K562 (cell line): ENCODE results near the gene LPGAT1. TPM values are rescaled to one million over a fixed set of nuclear protein-coding genes. Genes with fewer than 3 reads are reported as not detected.

Experiments used
- DACH1 ChIP-seq: fragments of 450-650 bp; IDR thresholded peaks from 2 replicates; pipeline ENCODE4 v1.6.1; 2018; ENCODE audit not compliant: partially characterized antibody
- EHMT2 ChIP-seq: fragments of 450-650 bp; IDR thresholded peaks from 2 replicates; pipeline ENCODE4 v1.6.1; 2018; ENCODE audit warnings: antibody characterized with exemption
- EP400 ChIP-seq: fragments of 450-650 bp; IDR thresholded peaks from 2 replicates; pipeline ENCODE4 v1.6.1; 2017; ENCODE audit warnings: antibody characterized with exemption, mild to moderate bottlenecking, moderate library complexity
- ETV1 ChIP-seq: fragments of 450-650 bp; conservative IDR thresholded peaks from 2 replicates; pipeline ENCODE4 v1.6.1; 2016; ENCODE audit warnings: missing genetic modification characterization, control low read depth, low read depth, missing compliant biosample characterization
- GATAD2B ChIP-seq: fragments of 450-650 bp; IDR thresholded peaks from 2 replicates; pipeline ENCODE4 v1.6.1; 2017; ENCODE audit warnings: mild to moderate bottlenecking, borderline replicate concordance
- MIER1 ChIP-seq: fragments of 450-650 bp; IDR thresholded peaks from 2 replicates; pipeline ENCODE4 v1.6.1; 2016; ENCODE audit warnings: antibody characterized with exemption, mild to moderate bottlenecking, low read depth
- MTA1 ChIP-seq: fragments of 450-650 bp; IDR thresholded peaks from 2 replicates; pipeline ENCODE4 v1.6.1; 2017; ENCODE audit warnings: borderline replicate concordance
- NCOA2 ChIP-seq, 2 experiments: fragments of 450-650 bp; IDR thresholded peaks; 2 replicates each; pipeline ENCODE4 v1.6.1; 2018; ENCODE audit warnings: mild to moderate bottlenecking in 2 of 2, moderate library complexity in 1 of 2; ENCODE audit not compliant: partially characterized antibody in 2 of 2
- NRF1 ChIP-seq, 2 experiments: fragments of 450-650 bp; IDR thresholded peaks in 1 of 2; conservative IDR thresholded peaks in 1 of 2; 2 replicates each; pipeline ENCODE4 v1.6.1; 2014; ENCODE audit warnings: mild to moderate bottlenecking in 2 of 2
- RUNX1 ChIP-seq: sonication (generic); IDR thresholded peaks from 2 replicates; pipeline ENCODE4 v1.6.1; 2016; ENCODE audit warnings: antibody characterized with exemption, low read depth
- SMAD4 ChIP-seq: fragments of 250-450 bp; sonication (Bioruptor Pico); conservative IDR thresholded peaks from 2 replicates; pipeline ENCODE4 v1.8.0; 2021; ENCODE audit warnings: inconsistent platforms, mild to moderate bottlenecking, moderate library complexity
- SNRNP70 ChIP-seq: fragments of 200-400 bp; formaldehyde crosslinking; optimal IDR thresholded peaks from 2 replicates; pipeline ENCODE3; 2017; ENCODE audit warnings: low read depth, low read length
- SRSF1 ChIP-seq: fragments of 200-400 bp; formaldehyde crosslinking; IDR thresholded peaks from 2 replicates; pipeline ENCODE4 v1.6.1; 2017; ENCODE audit warnings: mild to moderate bottlenecking, low read depth, low read length, moderate library complexity
- TAF7 ChIP-seq: fragments of 450-650 bp; IDR thresholded peaks from 2 replicates; pipeline ENCODE4 v1.6.1; 2016; ENCODE audit warnings: missing genetic modification characterization, missing compliant biosample characterization
- TAF9B ChIP-seq: fragments of 450-650 bp; IDR thresholded peaks from 2 replicates; pipeline ENCODE4 v1.6.1; 2018; ENCODE audit warnings: mild to moderate bottlenecking; ENCODE audit not compliant: partially characterized antibody
- TRIM24 ChIP-seq, 2 experiments: fragments of 450-650 bp; IDR thresholded peaks; 2 replicates each; pipeline ENCODE4 v1.6.1; 2016
- ZKSCAN1 ChIP-seq: fragments of 150-350 bp; IDR thresholded peaks from 2 replicates; pipeline ENCODE4 v1.6.1; 2016; ENCODE audit warnings: low read depth, low read length
- ZNF175 ChIP-seq: fragments of 200-800 bp; sonication (Bioruptor generic); IDR thresholded peaks from 2 replicates; pipeline ENCODE4 v1.6.1; 2016; ENCODE audit warnings: low read depth, mild to moderate bottlenecking, missing genetic modification characterization, missing compliant biosample characterization
- ZNF699 ChIP-seq: fragments of 250-450 bp; sonication (Bioruptor Pico); IDR thresholded peaks from 2 replicates; pipeline ENCODE4 v1.8.0; 2021; ENCODE audit warnings: mild to moderate bottlenecking, moderate library complexity; ENCODE audit not compliant: insufficient replicate concordance
- polyA plus RNA-seq, 8 experiments: library from polyadenylated mRNA; depleted of rRNA in 4 of 8; stranded (reverse) in 5 of 8; unstranded in 3 of 8; fragments of >200 nt; fragmentation: Nextera tagmentation in 2 of 8; fragmentation: Illumina TruSeq in 1 of 8; extraction: Ambion mirVana in 2 of 8; extraction: Trizol in 1 of 8; gene quantifications; 2 replicates each; pipeline versions ENCODE4 v1.2.1 to v1.2.3, GENCODE V29; 2011 to 2014; ENCODE audit warnings: inconsistent platforms in 1 of 8, missing spikeins in 1 of 8
- total RNA-seq, 7 experiments: library from RNA; depleted of rRNA in 6 of 7; stranded (reverse); fragments of >200 nt in 6 of 7; fragmentation: Illumina TruSeq in 2 of 7; extraction: Trizol in 2 of 7; gene quantifications; 2 replicates each; pipeline versions ENCODE4 v1.2.1 to v1.2.3, GENCODE V29; 2011 to 2021; ENCODE audit warnings: low replicate concordance in 1 of 7
- TF ChIP-seq, protein P1 (sequence below), 2 experiments: fragments of 450-650 bp; conservative IDR thresholded peaks; 2 replicates each; pipeline ENCODE4 v1.6.1; 2017; ENCODE audit warnings: mild to moderate bottlenecking in 2 of 2, moderate library complexity in 2 of 2
- TF ChIP-seq, protein P2 (sequence below): fragments of 450-650 bp; IDR thresholded peaks from 2 replicates; pipeline ENCODE4 v1.6.1; 2016; ENCODE audit warnings: missing biosample characterization, missing genetic modification characterization
- TF ChIP-seq, protein P3 (sequence below): fragments of 450-650 bp; formaldehyde crosslinking; IDR thresholded peaks from 2 replicates; pipeline ENCODE4 v1.4.0; 2022; ENCODE audit warnings: mild to moderate bottlenecking, moderate library complexity
- TF ChIP-seq, protein P4 (sequence below): sonication (generic); formaldehyde crosslinking; IDR thresholded peaks from 2 replicates; pipeline ENCODE4 v1.8.1; 2023; ENCODE audit warnings: mild to moderate bottlenecking, missing genetic modification reagents, moderate library complexity

Gene LPGAT1
- total and polyA plus RNA-seq, 9 of the 15 experiments (the other 6 are each of a cell fraction or from before 2014, with no cell fraction given) = 5.7 to 31.4 (median 16.3) TPM

DNA sequence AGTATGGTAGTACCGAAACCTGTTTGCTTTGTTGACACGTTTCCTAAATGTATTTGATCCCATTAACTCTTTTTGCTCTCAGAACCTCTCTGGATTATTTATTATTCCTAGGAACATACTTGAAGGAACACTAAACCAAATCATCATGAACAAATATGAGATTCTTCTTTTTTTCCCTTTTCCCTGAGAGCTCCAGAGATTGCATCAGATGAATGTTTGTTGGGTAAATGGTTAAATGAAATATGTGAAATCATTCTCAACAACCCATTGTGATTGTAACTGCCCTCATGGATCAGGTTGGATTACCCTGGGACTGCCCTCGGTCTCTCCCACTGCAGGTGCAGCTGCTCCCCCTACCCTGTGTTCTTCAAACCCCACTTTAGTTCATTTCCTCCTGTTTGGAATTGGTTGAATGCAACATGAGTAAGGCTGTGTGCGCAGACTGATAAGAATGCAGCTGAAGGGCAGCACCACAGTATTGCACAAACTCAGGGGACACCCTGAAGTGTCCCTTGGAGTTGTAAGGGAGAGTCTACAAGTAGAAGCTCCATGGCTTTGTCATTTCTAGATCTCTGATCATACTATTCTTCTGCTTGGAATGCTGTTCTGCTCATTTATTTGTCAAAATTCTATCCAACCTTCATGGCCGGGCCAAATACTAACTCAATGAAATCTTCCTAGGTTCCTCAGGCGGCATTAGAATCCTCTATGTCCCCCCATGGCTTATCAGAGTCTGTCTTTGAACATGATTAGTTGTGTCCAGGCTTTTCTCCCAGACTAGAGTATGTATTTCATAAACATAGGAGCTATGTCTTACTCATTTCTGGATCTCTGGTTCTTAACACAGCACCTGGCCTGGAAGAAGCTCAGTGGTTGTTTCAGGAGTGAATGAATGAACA, 108.0 kb downstream of the LPGAT1 start (continued):
- TF ChIP-seq, protein P1, sequence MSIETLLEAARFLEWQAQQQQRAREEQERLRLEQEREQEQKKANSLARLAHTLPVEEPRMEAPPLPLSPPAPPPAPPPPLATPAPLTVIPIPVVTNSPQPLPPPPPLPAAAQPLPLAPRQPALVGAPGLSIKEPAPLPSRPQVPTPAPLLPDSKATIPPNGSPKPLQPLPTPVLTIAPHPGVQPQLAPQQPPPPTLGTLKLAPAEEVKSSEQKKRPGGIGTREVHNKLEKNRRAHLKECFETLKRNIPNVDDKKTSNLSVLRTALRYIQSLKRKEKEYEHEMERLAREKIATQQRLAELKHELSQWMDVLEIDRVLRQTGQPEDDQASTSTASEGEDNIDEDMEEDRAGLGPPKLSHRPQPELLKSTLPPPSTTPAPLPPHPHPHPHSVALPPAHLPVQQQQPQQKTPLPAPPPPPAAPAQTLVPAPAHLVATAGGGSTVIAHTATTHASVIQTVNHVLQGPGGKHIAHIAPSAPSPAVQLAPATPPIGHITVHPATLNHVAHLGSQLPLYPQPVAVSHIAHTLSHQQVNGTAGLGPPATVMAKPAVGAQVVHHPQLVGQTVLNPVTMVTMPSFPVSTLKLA (conservative IDR thresholded peaks at IDR 0.05) = peak; percentile 28 to 61; a peak in 3 of 4 replicates
- TF ChIP-seq MIER1 (no peak), ETV1 (peak; percentile 55; the same call in 1 of the 2 replicates), EHMT2 (peak; percentile 94), EP400 (peak; percentile 54), SMAD4 (peak; percentile 83), ZNF175 (peak; percentile 74), NCOA2 (IDR thresholded peaks at IDR 0.05; ENCODE audit: partially characterized antibody in 2 of 2) (peak in 1 of 2 experiments; percentile 97), TAF9B (no peak), DACH1 (peak; percentile 39), TAF7 (tag) (no peak), NRF1 (conservative IDR thresholded peaks at IDR 0.05 in 1 of 2, IDR thresholded peaks at IDR 0.05 in 1 of 2) (peak; percentile 84 to 87), SRSF1 (no peak), SNRNP70 (no peak), GATAD2B (no peak; the same call in 1 of the 2 replicates), TRIM24 (IDR thresholded peaks at IDR 0.05) (peak; percentile 92 to 95), MTA1 (peak; percentile 62; the same call in 1 of the 2 replicates), ZKSCAN1 (peak; percentile 20; the same call in 1 of the 2 replicates), ZNF699 (CRISPR knock-in tag) (no peak), RUNX1 (no peak)
- TF ChIP-seq, protein P2, sequence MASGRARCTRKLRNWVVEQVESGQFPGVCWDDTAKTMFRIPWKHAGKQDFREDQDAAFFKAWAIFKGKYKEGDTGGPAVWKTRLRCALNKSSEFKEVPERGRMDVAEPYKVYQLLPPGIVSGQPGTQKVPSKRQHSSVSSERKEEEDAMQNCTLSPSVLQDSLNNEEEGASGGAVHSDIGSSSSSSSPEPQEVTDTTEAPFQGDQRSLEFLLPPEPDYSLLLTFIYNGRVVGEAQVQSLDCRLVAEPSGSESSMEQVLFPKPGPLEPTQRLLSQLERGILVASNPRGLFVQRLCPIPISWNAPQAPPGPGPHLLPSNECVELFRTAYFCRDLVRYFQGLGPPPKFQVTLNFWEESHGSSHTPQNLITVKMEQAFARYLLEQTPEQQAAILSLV (tag) = peak; percentile 74
- TF ChIP-seq, protein P3, sequence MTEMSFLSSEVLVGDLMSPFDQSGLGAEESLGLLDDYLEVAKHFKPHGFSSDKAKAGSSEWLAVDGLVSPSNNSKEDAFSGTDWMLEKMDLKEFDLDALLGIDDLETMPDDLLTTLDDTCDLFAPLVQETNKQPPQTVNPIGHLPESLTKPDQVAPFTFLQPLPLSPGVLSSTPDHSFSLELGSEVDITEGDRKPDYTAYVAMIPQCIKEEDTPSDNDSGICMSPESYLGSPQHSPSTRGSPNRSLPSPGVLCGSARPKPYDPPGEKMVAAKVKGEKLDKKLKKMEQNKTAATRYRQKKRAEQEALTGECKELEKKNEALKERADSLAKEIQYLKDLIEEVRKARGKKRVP (CRISPR knock-in tag) = peak; percentile 77
- TF ChIP-seq, protein P4, sequence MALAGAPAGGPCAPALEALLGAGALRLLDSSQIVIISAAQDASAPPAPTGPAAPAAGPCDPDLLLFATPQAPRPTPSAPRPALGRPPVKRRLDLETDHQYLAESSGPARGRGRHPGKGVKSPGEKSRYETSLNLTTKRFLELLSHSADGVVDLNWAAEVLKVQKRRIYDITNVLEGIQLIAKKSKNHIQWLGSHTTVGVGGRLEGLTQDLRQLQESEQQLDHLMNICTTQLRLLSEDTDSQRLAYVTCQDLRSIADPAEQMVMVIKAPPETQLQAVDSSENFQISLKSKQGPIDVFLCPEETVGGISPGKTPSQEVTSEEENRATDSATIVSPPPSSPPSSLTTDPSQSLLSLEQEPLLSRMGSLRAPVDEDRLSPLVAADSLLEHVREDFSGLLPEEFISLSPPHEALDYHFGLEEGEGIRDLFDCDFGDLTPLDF (CRISPR knock-in tag) = no peak
